Measurements from ENCODE around the gene CALHM1.
A peak's percentile ranks its signal among the peaks of the same experiment; 100 is the strongest.
"Not testable (repeated sequence)": the region's sequence is repeated elsewhere in the genome, so short reads cannot be mapped to it uniquely, and the experiment has no call there.

The CALHM1 gene

GRCh38 chr10:103458720-103459119 lies at the start of gene CALHM1:
TSS of gene CALHM1 (minus strand) at chr10:103458900. CDS start at chr10:103458751, 149 bp downstream.
- no peak within 1 kb of the TSS for H3K4me3 ChIP-seq (ENCODE audit: low read length)
- TF ChIP-seq CTCF (IDR thresholded peaks at IDR 0.05; ENCODE audit: insufficient read depth, low read depth, low read length, missing control alignments) = no peak
- DNase-seq (ENCODE audit: low read depth) = peak; percentile 13

GRCh38 chr10:103507235-103508191 lies 48.8 kb upstream of the CALHM1 start:
- no peak overlapping the region for H3K4me3 ChIP-seq (ENCODE audit: low read length)
- TF ChIP-seq CTCF (IDR thresholded peaks at IDR 0.05; ENCODE audit: insufficient read depth, low read depth, low read length, missing control alignments) = no peak
- DNase-seq (ENCODE audit: low read depth) = no peak

GRCh38 chr10:103506061-103506460 lies 47.4 kb upstream of the CALHM1 start:
- TF ChIP-seq CTCF (IDR thresholded peaks at IDR 0.05; ENCODE audit: insufficient read depth, low read depth, low read length, missing control alignments) = no peak
- no peak for DNase-seq (ENCODE audit: low read depth)
- no peak overlapping the region for H3K4me3 ChIP-seq (ENCODE audit: low read length)

GRCh38 chr10:103504181-103504783 lies 45.6 kb upstream of the CALHM1 start:
- DNase-seq (ENCODE audit: low read depth) = peak; percentile 63
- TF ChIP-seq CTCF (IDR thresholded peaks at IDR 0.05; ENCODE audit: insufficient read depth, low read depth, low read length, missing control alignments) = no peak
- H3K4me3 ChIP-seq (ENCODE audit: low read length) = no peak overlapping the region

- not testable (repeated sequence) for DNase-seq (ENCODE audit: low read depth); H3K4me3 ChIP-seq (ENCODE audit: low read length)
Observed at GRCh38 chr10:103503777-103504176, 45.1 kb upstream of the CALHM1 start.

GRCh38 chr10:103502849-103503660 lies 44.4 kb upstream of the CALHM1 start:
- no peak for DNase-seq (ENCODE audit: low read depth)
- TF ChIP-seq CTCF (IDR thresholded peaks at IDR 0.05; ENCODE audit: insufficient read depth, low read depth, low read length, missing control alignments) = no peak
- H3K4me3 ChIP-seq (ENCODE audit: low read length) = no peak overlapping the region

GRCh38 chr10:103501186-103501585 lies 42.5 kb upstream of the CALHM1 start:
- DNase-seq (ENCODE audit: low read depth) = no peak
- TF ChIP-seq CTCF (IDR thresholded peaks at IDR 0.05; ENCODE audit: insufficient read depth, low read depth, low read length, missing control alignments) = no peak
- H3K4me3 ChIP-seq (ENCODE audit: low read length) = no peak overlapping the region
